ENCODE results near the gene DLGAP3.

The DLGAP3 gene

DNA sequence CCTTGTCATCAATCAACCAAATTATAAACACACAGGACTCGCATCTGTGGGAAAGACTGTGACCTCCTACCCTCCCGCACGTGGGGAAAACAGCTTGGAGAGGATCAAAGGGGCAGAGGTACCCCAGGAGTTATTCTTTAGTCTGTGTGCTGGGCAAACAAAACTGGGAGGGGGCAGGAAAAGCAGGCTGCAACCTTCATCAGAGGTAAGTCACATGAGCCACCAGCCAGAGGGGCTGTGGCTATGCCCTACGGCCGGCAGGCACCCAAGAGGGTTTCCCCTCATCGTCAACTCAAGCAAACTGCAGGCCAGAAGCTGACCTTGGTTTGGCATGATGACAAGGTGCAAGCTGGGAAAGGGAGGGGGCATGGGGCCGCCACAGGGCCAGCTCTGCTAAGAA is 82.4 kb downstream of the DLGAP3 start:
- TF ChIP-seq, protein P1, sequence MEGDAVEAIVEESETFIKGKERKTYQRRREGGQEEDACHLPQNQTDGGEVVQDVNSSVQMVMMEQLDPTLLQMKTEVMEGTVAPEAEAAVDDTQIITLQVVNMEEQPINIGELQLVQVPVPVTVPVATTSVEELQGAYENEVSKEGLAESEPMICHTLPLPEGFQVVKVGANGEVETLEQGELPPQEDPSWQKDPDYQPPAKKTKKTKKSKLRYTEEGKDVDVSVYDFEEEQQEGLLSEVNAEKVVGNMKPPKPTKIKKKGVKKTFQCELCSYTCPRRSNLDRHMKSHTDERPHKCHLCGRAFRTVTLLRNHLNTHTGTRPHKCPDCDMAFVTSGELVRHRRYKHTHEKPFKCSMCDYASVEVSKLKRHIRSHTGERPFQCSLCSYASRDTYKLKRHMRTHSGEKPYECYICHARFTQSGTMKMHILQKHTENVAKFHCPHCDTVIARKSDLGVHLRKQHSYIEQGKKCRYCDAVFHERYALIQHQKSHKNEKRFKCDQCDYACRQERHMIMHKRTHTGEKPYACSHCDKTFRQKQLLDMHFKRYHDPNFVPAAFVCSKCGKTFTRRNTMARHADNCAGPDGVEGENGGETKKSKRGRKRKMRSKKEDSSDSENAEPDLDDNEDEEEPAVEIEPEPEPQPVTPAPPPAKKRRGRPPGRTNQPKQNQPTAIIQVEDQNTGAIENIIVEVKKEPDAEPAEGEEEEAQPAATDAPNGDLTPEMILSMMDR (IDR thresholded peaks at IDR 0.05; ENCODE audit: insufficient read depth, low read depth, low read length, missing control alignments), result no peak
- H3K4me3 ChIP-seq (ENCODE audit: low read depth, low read length), result no peak overlapping the region
- DNase-seq (ENCODE audit: low read depth), result no peak

DNA sequence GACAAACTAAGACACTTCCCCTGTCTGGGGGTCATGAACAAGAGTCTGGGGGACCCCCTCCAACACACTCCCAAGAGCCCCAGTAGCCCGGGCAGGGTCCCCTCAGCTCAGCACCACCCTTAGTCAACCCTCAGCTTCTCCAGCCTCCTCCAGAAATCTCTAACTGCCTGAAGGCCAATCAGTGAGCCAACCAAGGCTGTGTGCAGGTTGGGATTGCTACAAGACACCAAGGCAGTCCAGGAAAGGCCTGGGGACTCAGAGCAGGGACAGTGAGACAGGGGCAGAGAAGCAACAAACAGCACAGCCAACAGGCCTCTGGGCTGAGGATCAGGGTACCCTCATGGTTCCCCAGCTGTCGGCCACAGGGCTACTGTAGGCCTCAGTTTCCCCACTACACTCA is 83.2 kb downstream of the DLGAP3 start:
- H3K4me3 ChIP-seq (ENCODE audit: low read depth, low read length), result no peak overlapping the region
- TF ChIP-seq, protein P1 (IDR thresholded peaks at IDR 0.05; ENCODE audit: insufficient read depth, low read depth, low read length, missing control alignments), result no peak
- DNase-seq (ENCODE audit: low read depth), result no peak

DNA sequence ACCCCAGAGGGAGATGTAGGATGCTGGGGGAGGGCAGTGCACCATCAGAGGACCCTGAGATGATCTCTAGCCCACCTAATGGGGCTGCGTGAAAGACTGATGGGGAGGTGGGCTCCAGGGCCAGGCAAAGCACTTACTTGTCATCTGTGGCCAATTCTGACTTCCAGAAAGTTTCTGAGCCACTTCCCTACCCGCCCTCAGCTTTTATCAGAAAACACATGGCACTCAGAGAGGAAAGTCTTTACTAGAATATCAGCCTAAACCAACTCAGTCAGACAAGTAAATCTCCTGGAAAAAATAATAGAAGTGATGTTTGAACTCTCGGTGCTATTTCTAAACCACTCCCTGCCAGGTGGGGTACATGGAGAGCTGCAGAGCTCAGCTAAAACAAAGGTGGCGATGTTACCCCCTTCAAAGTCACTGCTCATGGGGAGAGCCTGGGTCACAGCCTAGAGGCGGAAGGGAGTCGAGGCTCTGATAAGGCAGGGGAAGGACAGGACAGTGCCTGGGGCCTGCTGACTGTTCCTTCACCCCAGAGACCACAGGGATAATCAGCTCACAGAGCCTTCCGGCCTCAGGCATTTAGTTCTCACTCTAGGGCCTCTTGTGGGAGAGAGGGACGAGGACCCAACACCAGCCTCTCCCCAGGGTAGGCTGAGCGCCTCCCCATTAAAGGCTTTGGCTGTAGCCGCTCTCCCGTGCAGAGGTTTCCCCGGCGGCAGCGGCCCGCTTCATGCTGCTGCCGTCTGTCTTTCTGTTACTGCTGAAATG is 84.1 kb downstream of the DLGAP3 start:
- TF ChIP-seq, protein P1 (IDR thresholded peaks at IDR 0.05; ENCODE audit: insufficient read depth, low read depth, low read length, missing control alignments), result no peak
- H3K4me3 ChIP-seq (ENCODE audit: low read depth, low read length), result no peak overlapping the region
- DNase-seq (ENCODE audit: low read depth), result no peak

DNA sequence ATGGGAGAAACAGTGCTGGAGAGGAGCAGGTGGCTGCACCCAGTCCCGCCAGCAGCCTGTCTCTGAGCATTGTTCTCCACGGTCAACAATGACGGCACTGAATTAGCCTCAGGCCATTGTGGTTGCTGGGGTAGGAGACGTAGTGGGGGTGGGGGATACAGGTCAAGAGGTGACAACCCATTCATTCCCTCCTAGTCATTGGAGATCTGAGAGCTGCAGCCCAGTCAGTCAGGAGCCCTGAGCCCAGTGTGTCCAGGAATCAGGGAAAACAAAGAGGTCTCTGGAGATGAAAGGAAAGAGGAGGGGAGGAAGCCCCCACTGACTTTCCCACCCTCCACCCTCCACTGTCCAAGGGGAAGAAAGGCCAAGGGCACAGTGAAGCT is 85.2 kb downstream of the DLGAP3 start:
- no peak overlapping the region for H3K4me3 ChIP-seq (ENCODE audit: low read depth, low read length)
- no peak for DNase-seq (ENCODE audit: low read depth)
- TF ChIP-seq, protein P1 (IDR thresholded peaks at IDR 0.05; ENCODE audit: insufficient read depth, low read depth, low read length, missing control alignments), result no peak

DNA sequence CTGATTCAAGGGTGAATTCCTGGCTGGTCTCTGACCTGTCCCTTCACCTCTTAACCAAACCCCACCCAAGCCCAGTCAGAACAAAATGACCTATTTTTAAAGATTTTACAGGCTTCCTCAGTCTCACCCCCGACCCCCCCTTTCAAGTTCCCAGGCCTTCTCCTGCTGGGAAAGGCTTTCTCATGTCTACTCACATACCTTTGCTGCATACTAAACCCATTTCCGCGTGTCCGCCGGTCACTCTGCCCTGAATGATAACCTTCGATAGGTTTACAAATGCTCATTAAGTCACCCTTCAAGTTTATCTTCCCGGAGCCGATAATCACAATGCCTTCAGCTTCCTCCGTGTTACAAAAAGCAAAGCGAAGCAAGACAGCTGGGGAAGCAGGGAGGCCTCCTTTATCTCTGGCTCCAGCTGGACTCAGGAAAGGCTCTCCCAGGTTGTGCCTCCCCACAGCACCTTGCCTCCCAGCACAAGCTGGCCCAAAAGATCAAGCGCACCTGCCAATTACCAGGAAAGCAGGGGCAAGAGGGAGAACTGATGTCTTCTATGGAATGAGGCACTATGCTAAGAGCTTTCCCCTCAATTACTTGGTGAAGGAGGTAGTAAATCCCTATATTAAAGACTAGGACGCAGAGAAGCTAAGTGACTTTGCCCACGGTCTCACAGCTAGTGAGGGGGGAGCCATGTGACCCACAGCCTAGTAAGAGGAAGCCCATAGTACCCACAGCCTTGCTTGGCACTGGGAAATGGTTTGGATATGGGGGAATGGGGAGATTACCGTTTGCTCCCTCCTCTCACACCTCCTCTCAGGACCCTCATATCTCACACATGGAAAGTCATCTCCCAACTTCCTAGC is 85.8 kb downstream of the DLGAP3 start:
- TF ChIP-seq, protein P1 (IDR thresholded peaks at IDR 0.05; ENCODE audit: insufficient read depth, low read depth, low read length, missing control alignments), result no peak
- DNase-seq (ENCODE audit: low read depth), result no peak
- H3K4me3 ChIP-seq (ENCODE audit: low read depth, low read length), result no peak overlapping the region

DNA sequence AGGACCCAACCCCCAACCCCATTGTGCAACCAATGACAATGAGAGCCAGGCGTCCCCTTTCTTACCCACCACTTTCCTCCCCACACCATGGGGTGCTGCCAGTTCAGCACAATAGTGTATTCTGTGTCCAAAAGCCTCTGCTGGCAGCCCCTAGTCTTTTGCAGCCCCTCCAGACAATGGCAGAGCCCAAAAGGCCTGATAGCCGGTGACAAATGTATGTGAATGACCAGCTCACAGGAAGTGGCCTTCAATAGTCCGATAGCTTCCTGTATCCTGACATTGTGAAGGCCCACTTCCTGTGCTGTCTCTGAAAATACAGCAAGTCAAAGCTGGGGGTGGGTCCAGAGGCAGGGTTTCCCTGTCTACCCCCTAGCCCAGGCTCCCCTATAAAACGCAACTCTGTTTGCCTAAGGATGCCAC is 86.5 kb downstream of the DLGAP3 start:
- no peak for DNase-seq (ENCODE audit: low read depth)
- no peak overlapping the region for H3K4me3 ChIP-seq (ENCODE audit: low read depth, low read length)
- TF ChIP-seq, protein P1 (IDR thresholded peaks at IDR 0.05; ENCODE audit: insufficient read depth, low read depth, low read length, missing control alignments), result no peak

Data from GM12865 (cell line).